Measurements from ENCODE around the gene WTAP.
"Not testable (repeated sequence)": the region's sequence is repeated elsewhere in the genome, so short reads cannot be mapped to it uniquely, and the experiment has no call there.

Gene WTAP

DNA sequence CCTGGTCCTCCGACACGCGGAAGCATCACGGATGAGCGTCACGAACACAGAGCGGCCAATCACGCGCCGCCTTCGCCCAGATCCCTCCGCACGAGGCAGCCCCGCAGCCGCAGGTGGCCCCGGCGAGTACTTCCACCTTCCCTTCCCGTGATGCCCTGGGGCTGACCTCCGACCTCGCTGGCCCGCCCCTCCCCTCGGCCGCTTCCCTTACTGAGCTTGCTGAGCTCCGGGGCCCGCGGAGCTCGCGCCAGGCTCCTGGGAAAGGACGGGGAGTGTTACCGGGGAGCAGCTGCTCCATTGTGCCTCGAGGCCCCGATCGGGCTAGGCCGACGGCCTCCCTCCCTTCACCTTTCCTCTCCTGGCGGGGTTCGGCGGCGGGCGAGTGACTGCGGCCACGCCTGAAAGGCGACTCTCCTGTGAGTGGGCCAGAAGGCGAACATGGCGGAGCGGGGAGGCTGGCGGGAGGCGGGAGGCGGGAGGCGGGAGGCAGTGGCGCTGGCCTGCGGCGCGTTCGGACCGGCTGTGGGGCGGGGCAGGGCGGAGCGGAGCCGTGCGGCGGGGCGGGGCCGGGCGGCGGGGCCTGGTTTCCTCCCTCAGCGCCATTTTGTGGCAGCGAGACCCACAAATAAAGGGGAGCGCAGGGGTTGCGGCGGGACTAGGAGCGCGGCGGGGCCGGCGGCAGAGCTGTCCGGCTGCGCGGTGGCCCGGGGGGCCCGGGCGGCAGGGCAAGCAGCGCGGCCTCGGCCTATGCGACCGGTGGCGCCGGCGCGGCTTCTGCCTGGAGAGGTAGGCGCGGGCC is at the start of gene WTAP:
WTAP (plus strand) TSS at position 589 of the 799 bp plus-strand sequence. CDS start 8,760 bp downstream, outside the sequence.
- in situ Hi-C loops (cut with HindIII; ENCODE audit: low sequenced_read_pairs) = no loop called here

DNA sequence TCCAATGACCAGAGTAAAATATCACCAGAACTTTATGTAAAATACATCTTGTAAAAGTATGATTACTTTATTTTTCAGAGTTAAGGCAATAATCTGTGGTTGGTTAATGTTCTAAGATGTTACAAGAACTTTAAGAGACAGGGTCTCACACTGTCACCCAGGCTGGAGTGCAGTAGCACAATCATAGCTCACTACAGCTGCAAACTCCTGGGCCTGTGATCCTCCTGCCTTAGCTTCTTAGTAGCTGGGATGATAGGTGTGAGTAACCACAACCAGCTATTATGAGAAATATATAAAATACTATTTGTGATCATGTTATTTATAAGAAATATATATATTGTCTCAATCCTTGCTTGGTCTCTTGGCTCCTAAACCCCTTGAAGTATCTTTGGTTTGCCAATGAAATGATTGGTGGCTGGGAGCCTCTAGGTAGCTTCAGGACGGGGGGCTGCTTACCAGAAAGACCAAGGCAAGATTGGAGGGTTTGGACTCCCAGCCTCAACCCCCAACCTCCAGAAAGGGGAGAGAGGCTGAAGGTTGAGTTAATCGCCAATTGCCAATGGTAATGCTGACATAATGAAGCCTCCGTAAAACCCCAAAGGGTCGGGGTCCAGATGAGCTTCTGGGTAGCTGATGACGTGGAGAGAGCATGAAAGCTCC is 49.7 kb upstream of the WTAP start:
- in situ Hi-C loops (cut with HindIII; ENCODE audit: low sequenced_read_pairs) = no loop called here

DNA sequence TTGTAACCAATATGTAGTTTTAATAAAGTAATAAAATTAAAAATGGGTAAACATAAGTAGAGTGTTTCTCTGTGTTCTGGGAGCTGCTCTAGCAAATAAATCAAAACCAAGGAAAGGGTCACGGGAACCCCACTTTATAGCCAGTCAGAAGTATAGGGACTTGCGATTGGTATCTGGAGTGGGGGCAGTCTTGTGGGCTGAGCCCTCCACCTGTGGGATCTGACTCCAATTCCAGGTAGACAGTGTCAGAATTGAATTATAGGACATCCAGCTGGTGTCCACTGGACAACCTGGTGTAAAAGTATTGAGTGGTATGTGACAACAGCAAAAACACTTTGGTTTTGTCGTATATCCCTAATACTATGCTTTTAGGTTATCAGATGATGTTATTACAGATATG is 48.7 kb upstream of the WTAP start:
- in situ Hi-C loops (cut with HindIII; ENCODE audit: low sequenced_read_pairs) = no loop called here

GRCh38 chr6:159679091-159680077 is 47.9 kb upstream of the WTAP start:
- in situ Hi-C loops (cut with HindIII; ENCODE audit: low sequenced_read_pairs) = no loop called here

DNA sequence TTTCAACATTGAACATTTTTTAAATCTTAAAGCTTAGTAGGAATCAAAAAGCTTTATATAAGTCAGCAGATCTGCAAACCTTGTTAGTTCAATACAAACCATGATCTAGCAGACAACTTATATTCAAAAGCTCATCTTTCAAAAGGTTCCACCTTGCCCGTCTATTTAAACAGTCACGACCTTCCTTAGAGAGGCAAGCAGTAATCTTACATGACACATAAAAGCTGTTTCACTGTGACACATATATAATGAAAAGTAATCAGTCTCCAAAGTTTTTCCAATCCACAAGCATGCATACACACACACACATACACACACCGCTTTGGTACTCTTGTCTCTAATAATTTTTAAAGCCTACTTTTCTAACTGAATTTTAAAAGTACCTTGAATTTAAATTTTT is 47.2 kb upstream of the WTAP start:
- in situ Hi-C loops (cut with HindIII; ENCODE audit: low sequenced_read_pairs) = no loop called here

DNA sequence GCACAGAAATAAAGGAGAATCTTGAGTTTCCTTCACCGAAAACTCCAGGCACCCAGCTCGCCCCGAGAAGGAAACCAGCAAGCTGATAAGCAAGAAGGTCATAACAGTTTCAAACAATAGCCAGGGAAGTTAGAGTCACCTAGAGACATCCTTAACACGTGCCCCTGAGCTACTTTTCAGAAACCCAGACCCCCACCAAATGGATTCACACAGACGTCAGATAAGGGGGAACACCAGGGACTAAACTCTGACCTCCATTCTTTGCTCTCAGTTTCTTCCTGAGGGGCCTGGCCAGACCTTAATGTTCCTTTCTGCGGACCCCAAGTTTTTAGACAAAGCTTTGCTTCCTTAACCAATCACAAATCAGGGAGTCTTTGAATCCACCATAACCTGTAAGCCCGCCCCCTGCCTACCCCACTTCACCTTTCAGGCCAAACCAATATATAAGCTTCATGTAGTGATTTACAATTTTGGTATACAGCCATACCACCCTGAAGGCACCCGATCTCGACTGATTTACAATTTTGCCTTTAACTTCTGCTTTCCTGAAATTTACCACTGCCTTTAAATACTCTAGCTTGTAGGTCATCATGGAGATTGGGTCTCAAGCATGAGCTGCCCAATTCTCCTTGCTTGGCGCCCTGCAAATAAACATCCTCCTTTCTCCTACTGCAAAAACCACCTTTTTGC is 46.0 kb upstream of the WTAP start:
- in situ Hi-C loops (cut with HindIII; ENCODE audit: low sequenced_read_pairs) = no loop called here

DNA sequence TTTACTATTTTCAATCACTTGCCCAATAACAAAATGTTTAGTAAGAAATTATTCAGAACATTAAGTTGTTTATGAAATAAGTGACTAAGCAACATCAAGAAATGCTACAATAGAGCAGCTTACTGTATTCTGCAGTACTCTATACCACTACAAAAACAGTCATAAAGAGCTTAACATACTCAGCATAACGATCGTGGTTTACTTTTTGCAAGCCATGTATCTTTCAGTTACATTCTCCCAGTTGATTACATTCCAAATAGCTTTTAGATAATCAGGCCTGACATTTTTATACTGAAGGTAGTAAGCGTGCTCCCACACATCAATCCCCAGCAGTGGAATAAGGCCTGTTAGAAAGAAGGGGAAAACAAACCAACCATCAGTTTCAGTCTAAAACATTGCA is 45.0 kb upstream of the WTAP start:
- in situ Hi-C loops (cut with HindIII; ENCODE audit: low sequenced_read_pairs) = no loop called here

GRCh38 chr6:159682810-159683209 is 44.5 kb upstream of the WTAP start:
- in situ Hi-C loops (cut with HindIII; ENCODE audit: low sequenced_read_pairs) = no loop called here

GRCh38 chr6:159684013-159684304 is 43.3 kb upstream of the WTAP start:
- in situ Hi-C loops (cut with HindIII; ENCODE audit: low sequenced_read_pairs) = no loop called here

- in situ Hi-C loops (cut with HindIII; ENCODE audit: low sequenced_read_pairs) = no loop called here
These were observed 41.3 kb upstream of the WTAP start for GRCh38 chr6:159686040-159686439.

GRCh38 chr6:159686703-159687102 is 40.6 kb upstream of the WTAP start:
- in situ Hi-C loops (cut with HindIII; ENCODE audit: low sequenced_read_pairs) = no loop called here

DNA sequence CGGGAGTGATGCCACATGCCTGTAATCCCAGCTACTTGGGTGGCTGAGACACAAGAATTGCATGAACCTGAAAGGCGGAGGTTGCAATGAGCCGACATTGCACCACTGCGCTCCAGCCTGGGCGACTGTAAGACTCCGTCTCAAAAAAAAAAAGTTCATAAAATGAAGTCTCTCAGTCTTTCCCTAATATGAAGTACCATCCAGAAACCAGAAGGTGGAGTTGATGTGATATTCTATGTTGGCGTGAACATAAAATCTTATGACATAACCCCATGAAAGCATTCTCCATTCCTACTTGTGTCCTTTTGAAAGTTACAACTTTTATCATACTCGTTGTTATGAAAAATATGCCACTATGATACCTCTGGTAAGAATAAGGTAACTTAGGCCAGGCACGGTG is 40.0 kb upstream of the WTAP start:
- in situ Hi-C loops (cut with HindIII; ENCODE audit: low sequenced_read_pairs) = no loop called here

GRCh38 chr6:159688266-159688905 is 38.9 kb upstream of the WTAP start:
- in situ Hi-C loops (cut with HindIII; ENCODE audit: low sequenced_read_pairs) = no loop called here

GRCh38 chr6:159689001-159689400 is 38.3 kb upstream of the WTAP start:
- in situ Hi-C loops (cut with HindIII; ENCODE audit: low sequenced_read_pairs) = no loop called here

- in situ Hi-C loops (cut with HindIII; ENCODE audit: low sequenced_read_pairs) = not testable (repeated sequence)
These were observed 37.2 kb upstream of the WTAP start for GRCh38 chr6:159690135-159690534.

DNA sequence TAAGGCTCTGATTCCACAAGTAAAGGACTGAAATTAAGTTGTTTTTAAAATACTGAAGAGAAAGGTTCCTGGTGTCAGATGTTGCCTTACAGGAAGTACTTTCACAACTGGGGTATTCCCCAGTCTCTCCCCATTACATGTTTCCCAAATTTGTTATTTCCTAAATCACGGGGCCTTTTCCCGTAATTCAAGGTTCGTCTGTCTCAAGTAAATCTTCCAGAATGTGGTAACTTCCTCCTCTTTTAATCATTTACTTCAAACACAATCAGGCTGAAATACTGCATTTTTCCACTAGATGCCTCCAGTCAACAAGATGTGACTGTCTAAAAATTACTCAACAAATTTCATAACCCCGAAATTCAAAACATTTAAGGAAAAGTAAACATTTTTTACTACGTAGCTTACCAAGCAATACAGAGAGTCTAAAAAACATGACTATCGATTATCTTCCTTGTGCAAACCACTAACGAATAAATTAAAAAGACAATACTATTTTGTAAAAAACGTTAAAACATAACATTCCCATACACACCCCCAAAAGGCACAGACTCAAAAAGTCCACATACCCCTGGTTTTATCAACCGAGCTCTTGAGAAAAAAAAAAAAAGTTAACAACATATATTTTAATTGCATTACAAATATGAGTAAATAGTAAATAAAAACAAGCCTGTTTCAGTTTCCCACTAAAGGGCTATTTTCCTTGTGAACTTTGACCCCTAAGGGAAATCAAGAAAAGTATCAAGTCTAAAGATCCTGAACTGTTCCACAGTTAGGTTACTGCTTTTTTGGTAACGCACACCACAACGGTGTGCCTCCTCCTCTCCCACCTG is 36.0 kb upstream of the WTAP start:
- in situ Hi-C loops (cut with HindIII; ENCODE audit: low sequenced_read_pairs) = no loop called here

DNA sequence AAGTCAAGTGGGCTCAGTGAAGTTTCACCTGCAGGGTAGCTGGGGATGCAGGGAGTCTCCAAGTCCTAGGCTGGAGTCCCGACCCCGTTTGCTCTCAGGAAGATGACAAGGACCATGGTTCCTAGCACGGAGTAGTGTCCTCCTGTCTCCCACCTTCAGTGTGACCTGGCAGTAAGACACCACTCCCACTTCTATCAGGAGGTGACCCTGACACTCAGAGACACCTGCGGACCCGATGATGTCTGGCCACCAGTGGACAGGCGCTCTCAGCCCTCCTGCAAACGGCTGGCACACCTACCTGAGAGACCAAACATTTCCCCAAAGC is 35.4 kb upstream of the WTAP start:
- in situ Hi-C loops (cut with HindIII; ENCODE audit: low sequenced_read_pairs) = no loop called here

- in situ Hi-C loops (cut with HindIII; ENCODE audit: low sequenced_read_pairs) = no loop called here
These were observed 34.8 kb upstream of the WTAP start for GRCh38 chr6:159692303-159693127.
